ENCODE data around the gene UBE2E1.

- no peak for TF ChIP-seq EZH2 (IDR thresholded peaks at IDR 0.05; ENCODE audit: insufficient read depth, poor library complexity, severe bottlenecking)
- TF ChIP-seq EZH2phosphoT487 (IDR thresholded peaks at IDR 0.05; ENCODE audit: insufficient read depth, low read depth) = no peak
Observed at GRCh38 chr3:23758253-23758838, 47.4 kb upstream of the UBE2E1 start.

Data from GM23248 (cell line).